HG03175 (cell line): ENCODE data around the gene BNIPL.

Source experiments
- ATAC-seq: cut with Tn5 transposase; IDR thresholded peaks from one replicate; pipeline ENCODE4 v1.9.1; 2021; ENCODE audit warnings: mild to moderate bottlenecking, moderate library complexity; ENCODE audit not compliant: unreplicated experiment

The BNIPL gene

DNA sequence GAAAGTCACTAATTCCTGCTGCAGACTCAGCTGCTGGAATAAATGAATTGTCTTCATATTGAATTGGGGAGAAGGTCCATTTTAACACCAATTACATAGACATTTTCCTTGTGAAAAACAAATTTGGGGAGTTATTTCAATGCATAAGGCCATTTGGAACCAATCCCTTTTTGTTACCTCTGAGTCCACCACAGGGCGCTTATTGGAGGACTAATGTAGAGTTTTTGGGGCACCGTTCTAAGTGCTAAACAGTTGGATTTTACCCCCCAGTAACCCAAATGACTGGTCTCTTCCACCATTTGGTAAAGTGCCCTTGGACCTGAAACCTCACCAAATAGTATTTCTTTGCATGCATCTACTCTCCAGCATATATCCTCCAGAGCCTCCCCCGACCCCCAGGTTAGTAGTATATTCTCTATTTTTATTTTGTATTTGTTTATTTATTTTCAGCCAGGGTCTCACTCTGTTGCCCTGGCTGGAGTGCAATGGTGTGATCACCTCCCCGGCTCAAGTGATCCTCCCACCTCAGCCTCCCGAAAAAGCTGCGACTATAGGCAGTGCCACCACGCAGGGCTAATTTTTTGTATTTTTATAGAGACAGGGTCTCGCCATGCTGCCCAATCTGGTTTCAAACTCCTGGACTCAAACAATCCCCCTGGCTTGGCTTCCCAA, 26.6 kb upstream of the BNIPL start:
- no peak for ATAC-seq

DNA sequence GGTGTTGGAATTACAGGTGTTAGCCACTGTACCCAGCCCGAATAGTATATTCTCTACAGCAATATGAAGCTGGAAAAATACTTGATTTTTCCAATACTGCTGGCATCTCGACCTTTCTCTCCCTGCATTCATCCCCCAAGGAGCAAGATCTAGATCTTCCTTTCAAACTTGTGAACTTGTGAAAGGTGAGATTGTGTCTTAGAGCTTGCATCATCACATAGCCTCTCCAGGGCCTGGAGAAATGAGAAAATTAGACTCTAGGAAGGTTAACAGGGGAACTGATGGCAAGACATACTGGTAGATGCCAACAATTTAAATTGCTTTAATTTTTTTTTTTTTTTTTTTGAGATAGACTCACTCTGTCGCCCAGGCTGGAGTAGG, 26.1 kb upstream of the BNIPL start:
- no peak for ATAC-seq

GRCh38 chr1:151011154-151011850, 25.1 kb upstream of the BNIPL start:
- ATAC-seq = no peak

DNA sequence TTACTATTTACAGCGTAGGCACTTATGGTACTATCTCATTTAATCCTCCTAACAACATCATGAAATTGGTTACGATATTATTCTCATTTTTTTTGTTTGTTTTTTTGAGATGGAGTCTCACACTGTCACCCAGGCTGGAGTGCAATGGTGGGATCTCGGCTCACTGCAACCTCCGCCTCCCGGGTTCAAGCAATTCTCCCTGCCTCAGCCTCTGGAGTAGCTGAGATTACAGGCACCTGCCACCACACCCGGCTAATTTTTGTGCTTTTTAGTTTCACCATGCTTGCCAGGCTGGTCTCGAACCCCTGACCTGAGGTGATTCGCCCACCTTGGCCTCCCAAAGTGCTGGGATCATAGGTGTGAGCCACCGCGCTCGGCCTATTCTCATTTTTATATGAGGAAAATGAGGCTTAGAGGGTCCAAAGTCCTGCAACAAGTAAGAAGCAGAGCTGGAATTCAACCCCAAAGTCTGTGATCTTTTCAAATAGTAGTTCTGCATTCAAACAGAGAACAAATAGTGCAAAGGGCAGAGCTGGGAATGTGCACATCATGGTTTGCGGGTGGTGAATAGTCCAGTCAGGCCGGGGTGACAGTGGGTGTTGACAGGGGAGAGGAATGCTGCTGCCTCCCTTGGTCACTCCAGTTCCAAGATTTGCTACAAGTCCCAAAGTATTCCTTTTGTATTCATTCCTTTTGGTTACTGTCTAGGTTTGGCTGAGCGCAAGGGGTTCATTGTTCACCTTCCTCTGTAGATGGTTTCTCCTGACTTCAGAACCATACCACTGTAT, 23.5 kb upstream of the BNIPL start:
- no peak for ATAC-seq

DNA sequence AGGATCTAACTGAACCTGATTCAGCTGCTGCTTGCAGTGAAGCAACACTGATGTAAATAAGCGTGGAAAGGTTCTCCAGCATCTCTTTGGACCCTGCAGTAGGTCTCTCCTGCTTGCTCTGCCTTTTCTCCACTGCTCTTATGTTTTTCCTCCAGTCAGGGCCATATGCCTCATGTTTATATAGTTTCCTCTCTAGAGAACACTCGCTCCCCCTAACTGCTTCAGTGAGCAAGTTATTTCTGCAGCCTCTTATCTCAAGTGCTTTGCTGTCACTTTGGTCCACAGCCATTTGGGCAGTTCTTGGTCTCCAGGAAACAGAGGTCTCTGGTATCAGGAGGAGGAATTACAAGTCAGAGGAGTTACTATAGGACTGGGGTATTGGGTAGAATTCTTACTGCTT, 22.9 kb upstream of the BNIPL start:
- no peak for ATAC-seq

DNA sequence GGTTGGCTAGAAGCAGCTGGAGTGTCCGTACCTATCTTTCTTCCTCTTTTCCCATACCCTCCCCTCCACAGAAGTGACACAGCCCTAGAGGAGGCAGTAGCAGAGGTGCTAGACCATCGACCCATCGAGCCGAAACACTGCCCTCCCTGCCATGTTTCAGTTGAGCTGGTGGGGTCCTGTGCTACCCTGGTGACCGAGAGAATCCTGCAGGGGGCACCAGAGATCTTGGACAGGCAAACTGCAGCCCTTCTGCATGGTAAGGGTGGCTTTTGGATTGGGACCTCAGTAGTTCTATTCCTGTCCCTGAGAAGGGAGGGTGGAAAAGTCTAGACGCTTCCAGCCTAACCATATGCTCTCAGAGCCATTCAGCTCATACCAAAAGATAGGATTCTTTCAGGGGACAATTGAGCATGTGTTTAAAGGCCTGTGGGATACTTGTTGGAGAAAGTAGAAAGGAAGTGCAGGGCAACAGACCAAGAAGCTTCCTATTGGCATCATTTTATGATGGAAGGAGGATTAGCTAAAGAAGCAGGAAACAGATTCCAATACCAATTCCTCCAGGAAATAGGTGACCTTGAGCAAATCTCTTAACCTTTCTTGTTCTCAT, 11.7 kb upstream of the BNIPL start:
- no peak for ATAC-seq

- no peak for ATAC-seq
Observed at GRCh38 chr1:151026460-151026859, 9.9 kb upstream of the BNIPL start.

GRCh38 chr1:151032164-151032563, 4.2 kb upstream of the BNIPL start:
- ATAC-seq = no peak

GRCh38 chr1:151035167-151035566, 1.2 kb upstream of the BNIPL start:
- no peak for ATAC-seq

GRCh38 chr1:151037032-151037431, 646 bp downstream of the BNIPL start:
- no peak for ATAC-seq

DNA sequence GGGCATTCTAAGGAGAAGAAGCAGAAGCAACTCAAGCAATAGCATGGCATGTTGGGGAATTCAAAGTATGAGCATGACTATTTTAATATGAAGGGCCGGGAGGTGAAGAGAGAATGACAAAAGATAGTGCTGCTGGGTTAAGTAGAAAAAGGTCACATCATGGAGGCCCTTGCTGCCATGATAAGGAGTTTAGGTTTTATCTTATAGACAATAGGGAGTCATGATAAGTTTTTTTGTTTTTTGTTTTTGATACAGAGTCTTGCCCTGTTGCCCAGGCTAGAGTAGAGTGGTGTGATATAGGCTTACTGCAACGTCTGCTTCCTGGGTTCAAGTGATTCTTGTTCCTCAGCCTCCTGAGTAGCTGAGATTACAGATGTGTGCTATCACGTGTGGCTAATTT, 3.1 kb downstream of the BNIPL start:
- ATAC-seq = no peak

- ATAC-seq = no peak
Observed at GRCh38 chr1:151043163-151043562, 6.8 kb downstream of the BNIPL start.

- ATAC-seq = peak; percentile 40
Observed at GRCh38 chr1:151047591-151047924, 11.2 kb downstream of the BNIPL start, which contains the start of gene C1orf56. Gene C1orf56 (plus strand): TSS chr1:151047751. CDS start chr1:151047848, 97 bp downstream.

DNA sequence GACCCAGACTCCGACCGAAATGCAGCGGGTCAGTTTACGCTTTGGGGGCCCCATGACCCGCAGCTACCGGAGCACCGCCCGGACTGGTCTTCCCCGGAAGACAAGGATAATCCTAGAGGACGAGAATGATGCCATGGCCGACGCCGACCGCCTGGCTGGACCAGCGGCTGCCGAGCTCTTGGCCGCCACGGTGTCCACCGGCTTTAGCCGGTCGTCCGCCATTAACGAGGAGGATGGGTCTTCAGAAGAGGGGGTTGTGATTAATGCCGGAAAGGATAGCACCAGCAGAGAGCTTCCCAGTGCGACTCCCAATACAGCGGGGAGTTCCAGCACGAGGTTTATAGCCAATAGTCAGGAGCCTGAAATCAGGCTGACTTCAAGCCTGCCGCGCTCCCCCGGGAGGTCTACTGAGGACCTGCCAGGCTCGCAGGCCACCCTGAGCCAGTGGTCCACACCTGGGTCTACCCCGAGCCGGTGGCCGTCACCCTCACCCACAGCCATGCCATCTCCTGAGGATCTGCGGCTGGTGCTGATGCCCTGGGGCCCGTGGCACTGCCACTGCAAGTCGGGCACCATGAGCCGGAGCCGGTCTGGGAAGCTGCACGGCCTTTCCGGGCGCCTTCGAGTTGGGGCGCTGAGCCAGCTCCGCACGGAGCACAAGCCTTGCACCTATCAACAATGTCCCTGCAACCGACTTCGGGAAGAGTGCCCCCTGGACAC, 11.7 kb downstream of the BNIPL start:
- peak; percentile 66 for ATAC-seq

DNA sequence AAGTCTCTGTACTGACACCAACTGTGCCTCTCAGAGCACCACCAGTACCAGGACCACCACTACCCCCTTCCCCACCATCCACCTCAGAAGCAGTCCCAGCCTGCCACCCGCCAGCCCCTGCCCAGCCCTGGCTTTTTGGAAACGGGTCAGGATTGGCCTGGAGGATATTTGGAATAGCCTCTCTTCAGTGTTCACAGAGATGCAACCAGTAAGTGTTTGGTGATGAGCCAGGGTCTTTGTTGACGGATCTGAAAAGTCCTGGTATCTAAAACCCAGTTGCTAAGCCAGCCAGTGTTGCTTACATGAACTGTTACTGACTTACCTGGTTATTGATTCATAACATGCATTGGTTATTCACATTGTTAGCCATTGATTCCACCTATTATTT, 12.3 kb downstream of the BNIPL start:
- no peak for ATAC-seq

DNA sequence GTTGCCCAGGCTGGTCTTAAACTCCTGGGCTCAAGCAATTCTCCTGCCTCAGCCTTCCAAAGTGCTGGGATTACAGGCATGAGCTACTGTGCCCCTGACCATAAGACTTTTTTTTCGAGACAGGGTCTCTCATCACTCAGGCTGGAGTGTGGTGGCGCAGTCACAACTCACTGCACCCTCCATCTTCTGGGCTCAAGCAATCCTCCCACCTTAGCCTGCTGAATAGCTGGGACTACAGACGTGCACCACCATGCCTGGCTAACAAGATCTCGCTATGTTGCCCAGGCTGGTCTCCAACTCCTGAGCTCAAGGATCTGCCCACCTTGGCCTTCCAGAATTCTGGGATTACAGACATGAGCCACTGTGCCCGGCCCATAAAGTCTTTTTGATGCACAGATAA, 13.1 kb downstream of the BNIPL start:
- ATAC-seq = no peak

- no peak for ATAC-seq
Observed at GRCh38 chr1:151050051-151050688, 13.8 kb downstream of the BNIPL start.

DNA sequence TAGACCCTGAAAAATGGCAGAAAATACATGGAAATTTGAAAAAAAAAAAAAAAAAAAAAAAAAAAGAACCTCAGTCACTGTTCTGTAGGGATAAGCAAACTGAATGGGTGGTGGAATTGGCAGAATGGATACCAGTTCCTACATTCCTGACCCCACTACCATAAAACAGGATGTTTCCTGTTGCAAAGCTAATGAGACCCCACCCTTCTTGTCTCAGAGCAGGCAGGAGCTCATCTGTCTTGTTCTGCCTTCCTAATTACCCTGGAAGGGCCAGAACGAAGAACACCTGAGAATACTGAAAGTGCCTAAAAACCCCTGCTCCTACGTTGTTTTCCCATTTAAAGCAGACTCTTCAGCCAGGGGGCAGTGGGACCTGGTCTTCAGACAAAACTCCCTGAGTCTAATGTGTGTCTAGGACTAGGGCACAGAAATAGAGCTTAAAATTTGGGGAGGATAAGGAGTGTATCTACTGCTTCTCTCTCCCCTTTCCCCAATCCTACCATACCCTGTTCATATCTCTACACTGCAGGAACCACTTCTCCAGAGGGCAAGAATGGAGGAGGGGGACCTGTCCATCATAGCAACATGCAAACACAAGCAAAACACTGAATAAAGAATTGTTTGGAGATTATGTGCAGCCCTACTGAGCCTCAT, 15.1 kb downstream of the BNIPL start:
- ATAC-seq = no peak

DNA sequence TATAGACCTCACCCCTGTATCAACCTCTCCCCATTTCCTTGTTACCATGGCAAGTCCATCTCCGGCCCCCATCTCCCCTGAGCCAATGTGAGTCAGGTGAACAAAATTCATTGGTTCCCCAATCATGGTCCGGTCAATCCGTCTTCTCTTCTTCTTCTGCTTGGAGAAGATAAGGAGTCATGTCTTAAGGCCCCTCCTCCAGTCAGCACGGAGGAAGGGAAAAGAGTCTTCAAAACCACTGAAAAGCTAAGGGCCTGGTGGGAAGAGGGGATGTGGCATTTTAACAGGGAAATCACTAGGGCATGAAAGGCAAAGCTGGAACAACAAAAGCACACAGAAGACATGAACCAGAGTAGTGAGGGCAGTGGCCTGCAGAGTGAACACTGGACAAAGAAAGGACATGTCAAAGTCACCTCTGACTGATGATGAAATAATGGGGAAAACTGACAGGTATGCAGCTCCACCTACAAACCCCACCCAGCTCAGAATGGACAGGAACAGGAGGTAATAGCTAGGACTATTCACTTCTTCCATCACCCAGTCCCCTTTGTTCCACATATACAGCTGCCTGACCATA, 18.7 kb downstream of the BNIPL start:
- no peak for ATAC-seq

- ATAC-seq = no peak
Observed at GRCh38 chr1:151055581-151055980, 19.2 kb downstream of the BNIPL start.
